GM21526 (cell line): ENCODE measurements around the gene MCM9.

ENCODE experiments used
- ATAC-seq: cut with Tn5 transposase; IDR thresholded peaks from one replicate; pipeline ENCODE4 v1.9.1; 2021; ENCODE audit warnings: moderate library complexity; ENCODE audit not compliant: unreplicated experiment, low FRiP score

Gene MCM9

GRCh38 chr6:118934461-118935330 lies at the start of gene MCM9:
Gene MCM9, minus strand, starts transcription at chr6:118935159. Its CDS starts 3,436 bp downstream, at chr6:118931723.
- ATAC-seq = peak; percentile 96

- no peak for ATAC-seq
Observed at GRCh38 chr6:118984342-118984741, 49.4 kb upstream of the MCM9 start.

- ATAC-seq = no peak
Observed at GRCh38 chr6:118982575-118982911, 47.6 kb upstream of the MCM9 start.

- no peak for ATAC-seq
Observed at GRCh38 chr6:118981884-118982574, 47.1 kb upstream of the MCM9 start.

- ATAC-seq = no peak
Observed at GRCh38 chr6:118980063-118980462, 45.1 kb upstream of the MCM9 start.

- ATAC-seq = no peak
Observed at GRCh38 chr6:118974790-118975189, 39.8 kb upstream of the MCM9 start.

GRCh38 chr6:118971682-118972081 lies 36.7 kb upstream of the MCM9 start:
- no peak for ATAC-seq

- no peak for ATAC-seq
Observed at GRCh38 chr6:118970866-118971265, 35.9 kb upstream of the MCM9 start.

GRCh38 chr6:118968416-118968815 lies 33.5 kb upstream of the MCM9 start:
- ATAC-seq = no peak

GRCh38 chr6:118967239-118967638 lies 32.3 kb upstream of the MCM9 start:
- ATAC-seq = no peak

- ATAC-seq = no peak
Observed at GRCh38 chr6:118965843-118966370, 30.9 kb upstream of the MCM9 start.

- no peak for ATAC-seq
Observed at GRCh38 chr6:118965371-118965770, 30.4 kb upstream of the MCM9 start.

GRCh38 chr6:118963003-118963402 lies 28.0 kb upstream of the MCM9 start:
- no peak for ATAC-seq

- no peak for ATAC-seq
Observed at GRCh38 chr6:118959903-118960302, 24.9 kb upstream of the MCM9 start.

GRCh38 chr6:118953391-118953790 lies 18.4 kb upstream of the MCM9 start:
- ATAC-seq = no peak

GRCh38 chr6:118952683-118953082 lies 17.7 kb upstream of the MCM9 start:
- ATAC-seq = no peak

- ATAC-seq = no peak
Observed at GRCh38 chr6:118945217-118945616, 10.3 kb upstream of the MCM9 start.

- no peak for ATAC-seq
Observed at GRCh38 chr6:118940770-118941169, 5.8 kb upstream of the MCM9 start.

GRCh38 chr6:118939683-118940082 lies 4.7 kb upstream of the MCM9 start:
- ATAC-seq = no peak

GRCh38 chr6:118935978-118936703 lies 1.2 kb upstream of the MCM9 start:
- no peak for ATAC-seq

- ATAC-seq = peak; percentile 6
Observed at GRCh38 chr6:118935331-118935668, 341 bp upstream of the MCM9 start.
